ENCODE results near the gene RCBTB1.
"Not testable (repeated sequence)": the region's sequence is repeated elsewhere in the genome, so short reads cannot be mapped to it uniquely, and the experiment has no call there.

RCBTB1 gene

GRCh38 chr13:49606747-49607648 is 21.6 kb upstream of the RCBTB1 start:
- Histone ChIP-seq H3K9me3 (peaks cover 9% of the 10 kb centered on the region), H3K4me1 (peaks cover 58% of the 10 kb centered on the region), H3K27ac (peak overlapping the region; percentile 50), H3K36me3 (no peaks in the 10 kb centered on the region), H3K9ac (peak overlapping the region; percentile 44), H4K20me1 (no peaks in the 10 kb centered on the region), H3K27me3 (no peaks in the 10 kb centered on the region), H3K4me2 (peak overlapping the region; percentile 64), H3K4me3 (no peak overlapping the region)
- no peak for TF ChIP-seq Cebpa-rat (IDR thresholded peaks at IDR 0.05)

GRCh38 chr13:49604570-49604969 is 19.2 kb upstream of the RCBTB1 start:
- Histone ChIP-seq H3K9me3 (no peaks in the 10 kb centered on the region), H3K4me3 (0 out of 2 replicates have a peak overlapping the region, but pooled peaks have one; percentile 13), H3K27me3 (no peaks in the 10 kb centered on the region), H3K27ac (peak overlapping the region; percentile 77), H4K20me1 (no peaks in the 10 kb centered on the region), H3K36me3 (no peaks in the 10 kb centered on the region), H3K4me1 (peaks cover 58% of the 10 kb centered on the region), H3K4me2 (peak overlapping the region; percentile 85), H3K9ac (peak overlapping the region; percentile 59)
- TF ChIP-seq Cebpa-rat (IDR thresholded peaks at IDR 0.05): no peak

GRCh38 chr13:49602615-49603014 is 17.3 kb upstream of the RCBTB1 start:
- not testable (repeated sequence) for H3K36me3 ChIP-seq, H3K4me3 ChIP-seq, H3K4me2 ChIP-seq, H3K27me3 ChIP-seq, H4K20me1 ChIP-seq, H3K9me3 ChIP-seq, H3K27ac ChIP-seq, H3K9ac ChIP-seq
- peaks cover 39% of the 10 kb centered on the region for H3K4me1 ChIP-seq

GRCh38 chr13:49602005-49602404 is 16.6 kb upstream of the RCBTB1 start:
- H3K27me3 ChIP-seq: no peaks in the 10 kb centered on the region
- 0 out of 2 replicates have a peak, but pooled peaks cover 5% of the 10 kb centered on the region for H3K9me3 ChIP-seq
- peaks cover 34% of the 10 kb centered on the region for H3K4me1 ChIP-seq
- no peak overlapping the region for H3K4me2 ChIP-seq
- TF ChIP-seq Cebpa-rat (IDR thresholded peaks at IDR 0.05): no peak
- no peak overlapping the region for H3K27ac ChIP-seq
- no peaks in the 10 kb centered on the region for H3K36me3 ChIP-seq
- H3K9ac ChIP-seq: no peak overlapping the region
- no peak overlapping the region for H3K4me3 ChIP-seq
- H4K20me1 ChIP-seq: no peaks in the 10 kb centered on the region

- H3K27ac ChIP-seq: no peak overlapping the region
- no peak overlapping the region for H3K4me3 ChIP-seq
- no peak for TF ChIP-seq Cebpa-rat (IDR thresholded peaks at IDR 0.05)
- no peaks in the 10 kb centered on the region for H4K20me1 ChIP-seq
- peaks cover 9% of the 10 kb centered on the region for H3K4me1 ChIP-seq
- H3K36me3 ChIP-seq: no peaks in the 10 kb centered on the region
- H3K9ac ChIP-seq: no peak overlapping the region
- peak overlapping the region; percentile 30; the same call in 1 of the 2 replicates for H3K4me2 ChIP-seq
- H3K9me3 ChIP-seq: 0 out of 2 replicates have a peak, but pooled peaks cover 5% of the 10 kb centered on the region
- H3K27me3 ChIP-seq: no peaks in the 10 kb centered on the region
Measured at GRCh38 chr13:49597043-49597641, 11.8 kb upstream of the RCBTB1 start.

- H3K36me3 ChIP-seq: no peaks in the 10 kb centered on the region
- H3K9me3 ChIP-seq: 0 out of 2 replicates have a peak, but pooled peaks cover 5% of the 10 kb centered on the region
- no peaks in the 10 kb centered on the region for H4K20me1 ChIP-seq
Measured at GRCh38 chr13:49596221-49596620, 10.9 kb upstream of the RCBTB1 start.

GRCh38 chr13:49594576-49594975 is 9.2 kb upstream of the RCBTB1 start:
- Histone ChIP-seq H3K4me2 (no peak overlapping the region), H3K9me3 (0 out of 2 replicates have a peak, but pooled peaks cover 5% of the 10 kb centered on the region), H3K27me3 (no peaks in the 10 kb centered on the region), H3K4me1 (peaks cover 9% of the 10 kb centered on the region), H3K36me3 (no peaks in the 10 kb centered on the region), H4K20me1 (no peaks in the 10 kb centered on the region), H3K27ac (no peak overlapping the region), H3K4me3 (no peak overlapping the region), H3K9ac (no peak overlapping the region)
- TF ChIP-seq Cebpa-rat (IDR thresholded peaks at IDR 0.05): no peak

More at GRCh38 chr13:49596221-49596620, 10.9 kb upstream of the RCBTB1 start:
- Histone ChIP-seq H3K27ac (no peak overlapping the region), H3K9ac (no peak overlapping the region), H3K4me1 (peaks cover 9% of the 10 kb centered on the region), H3K4me2 (peak overlapping the region; percentile 30), H3K4me3 (no peak overlapping the region), H3K27me3 (no peaks in the 10 kb centered on the region)
- no peak for TF ChIP-seq Cebpa-rat (IDR thresholded peaks at IDR 0.05)

- not testable (repeated sequence) for H3K4me2 ChIP-seq
Measured at GRCh38 chr13:49593876-49594275, 8.5 kb upstream of the RCBTB1 start.

GRCh38 chr13:49590714-49591113 is 5.4 kb upstream of the RCBTB1 start:
- not testable (repeated sequence) for H3K27ac ChIP-seq, H3K27me3 ChIP-seq, H3K4me2 ChIP-seq, H3K9ac ChIP-seq, H3K9me3 ChIP-seq, H3K36me3 ChIP-seq, H3K4me1 ChIP-seq, H4K20me1 ChIP-seq, H3K4me3 ChIP-seq

More at GRCh38 chr13:49593876-49594275, 8.5 kb upstream of the RCBTB1 start:
- H3K4me1 ChIP-seq, H3K27me3 ChIP-seq, H3K27ac ChIP-seq, H3K36me3 ChIP-seq, H3K9me3 ChIP-seq, H4K20me1 ChIP-seq, H3K4me3 ChIP-seq, H3K9ac ChIP-seq: not testable (repeated sequence)

GRCh38 chr13:49587311-49587847 is 2.0 kb upstream of the RCBTB1 start:
- Histone ChIP-seq H3K9ac (no peak overlapping the region), H3K36me3 (peaks cover 7% of the 10 kb centered on the region), H3K27me3 (no peaks in the 10 kb centered on the region), H3K27ac (no peak overlapping the region), H3K4me2 (no peak overlapping the region), H4K20me1 (no peaks in the 10 kb centered on the region), H3K9me3 (no peaks in the 10 kb centered on the region), H3K4me1 (peaks cover 27% of the 10 kb centered on the region), H3K4me3 (no peak overlapping the region)
- TF ChIP-seq Cebpa-rat (IDR thresholded peaks at IDR 0.05): no peak
